NAMALWA (cell line): ENCODE data around the gene KCNG1.

Experiments
- DNase-seq: peaks from one replicate; pipeline ENCODE4 v3.0.0-alpha.2; 2015; ENCODE audit warnings: low spot score

KCNG1 gene

GRCh38 chr20:51013577-51014330, 9.2 kb downstream of the KCNG1 start:
- no peak for DNase-seq

GRCh38 chr20:51012357-51012756, 10.6 kb downstream of the KCNG1 start:
- DNase-seq = no peak

GRCh38 chr20:51011479-51011878, 11.4 kb downstream of the KCNG1 start:
- DNase-seq = no peak

- no peak for DNase-seq
These were observed 12.0 kb downstream of the KCNG1 start for GRCh38 chr20:51010932-51011331.

- no peak for DNase-seq
These were observed 12.9 kb downstream of the KCNG1 start for GRCh38 chr20:51010043-51010365.

- DNase-seq = no peak
These were observed 13.4 kb downstream of the KCNG1 start for GRCh38 chr20:51009303-51010042.

- no peak for DNase-seq
These were observed 14.2 kb downstream of the KCNG1 start for GRCh38 chr20:51008718-51009117.

- no peak for DNase-seq
These were observed 17.7 kb downstream of the KCNG1 start for GRCh38 chr20:51005214-51005613.

- DNase-seq = no peak
These were observed 18.1 kb downstream of the KCNG1 start for GRCh38 chr20:51004781-51005180.

- DNase-seq = no peak
These were observed 18.6 kb downstream of the KCNG1 start for GRCh38 chr20:51004305-51004727.

- no peak for DNase-seq
These were observed 19.2 kb downstream of the KCNG1 start for GRCh38 chr20:51003753-51004152.

- DNase-seq = no peak
These were observed 20.3 kb downstream of the KCNG1 start for GRCh38 chr20:51002633-51003032.

- DNase-seq = no peak
These were observed 21.3 kb downstream of the KCNG1 start for GRCh38 chr20:51001430-51002265.

- no peak for DNase-seq
These were observed 23.6 kb downstream of the KCNG1 start for GRCh38 chr20:50999355-50999754.

GRCh38 chr20:50996901-50997865, 25.7 kb downstream of the KCNG1 start:
- no peak for DNase-seq

- DNase-seq = no peak
These were observed 27.4 kb downstream of the KCNG1 start for GRCh38 chr20:50995506-50995905.

- DNase-seq = no peak
These were observed 29.0 kb downstream of the KCNG1 start for GRCh38 chr20:50993876-50994275.

GRCh38 chr20:50992733-50993457, 30.0 kb downstream of the KCNG1 start:
- DNase-seq = peak; percentile 99

GRCh38 chr20:50992336-50992732, 30.6 kb downstream of the KCNG1 start:
- no peak for DNase-seq

- DNase-seq = no peak
These were observed 31.8 kb downstream of the KCNG1 start for GRCh38 chr20:50991076-50991475.
